CD4-positive, CD25-positive, alpha-beta regulatory T cell (primary cell): Measurements from ENCODE around the gene CDH24. TPM values are rescaled to one million over a fixed set of nuclear protein-coding genes. Genes with fewer than 3 reads are reported as not detected.
A peak's percentile ranks its signal among the peaks of the same experiment; 100 is the strongest.

Source experiments
- ATAC-seq, 2 donors: fragments of 150-1000 bp; cut with Tn5 transposase; one replicate each; pipeline ENCODE4 v1.10.0; 2021; ENCODE audit warnings: low read depth in 2 of 2, moderate number of reproducible peaks in 2 of 2, moderate library complexity in 1 of 2
- DNase-seq, 3 donors: peaks; one replicate each; pipeline versions ENCODE4 v3.0.0 to v3.0.0-alpha.2; 2012 to 2022; ENCODE audit warnings: mixed read lengths in 1 of 3
- H3K27ac ChIP-seq: one replicate; pipeline ENCODE4 v1.7.0; 2013; ENCODE audit warnings: mild to moderate bottlenecking, low read length; ENCODE audit not compliant: insufficient read depth, poor library complexity, severe bottlenecking
- H3K27me3 ChIP-seq: one replicate; pipeline ENCODE4 v1.7.0; 2013; ENCODE audit warnings: low read length; ENCODE audit not compliant: control insufficient read depth, insufficient read depth
- H3K36me3 ChIP-seq: one replicate; pipeline ENCODE4 v1.7.0; 2013; ENCODE audit warnings: mild to moderate bottlenecking, low read length, moderate library complexity; ENCODE audit not compliant: control insufficient read depth, insufficient read depth
- H3K4me1 ChIP-seq: 2 replicates; pipeline ENCODE4 v1.7.0; 2013; ENCODE audit warnings: mild to moderate bottlenecking, low read length; ENCODE audit not compliant: insufficient read depth, control insufficient read depth, poor library complexity, severe bottlenecking
- H3K4me3 ChIP-seq: one replicate; pipeline ENCODE4 v1.7.0; 2013; ENCODE audit warnings: low read depth, mild to moderate bottlenecking, low read length, moderate library complexity
- H3K9me3 ChIP-seq, 2 experiments: 1 replicate in 1 of 2; 2 replicates in 1 of 2; pipeline ENCODE4 v1.7.0; 2013; ENCODE audit warnings: low read length in 2 of 2, mild to moderate bottlenecking in 1 of 2, moderate library complexity in 1 of 2; ENCODE audit not compliant: control insufficient read depth in 2 of 2
- H3K27ac Mint-ChIP-seq, 3 donors: one replicate each; pipeline ENCODE4 v1.8.0; 2020 to 2022; ENCODE audit warnings: mild to moderate bottlenecking in 3 of 3, mixed read lengths in 3 of 3, moderate library complexity in 2 of 3
- H3K27me3 Mint-ChIP-seq: one replicate; pipeline ENCODE4 v1.8.0; 2022; ENCODE audit warnings: mild to moderate bottlenecking, mixed read lengths
- H3K36me3 Mint-ChIP-seq: one replicate; pipeline ENCODE4 v1.8.0; 2020; ENCODE audit warnings: mixed read lengths
- H3K4me1 Mint-ChIP-seq, 4 donors: one replicate each; pipeline ENCODE4 v1.8.0; 2020 to 2022; ENCODE audit warnings: mixed read lengths in 4 of 4, mild to moderate bottlenecking in 1 of 4
- H3K4me3 Mint-ChIP-seq, 4 donors: one replicate each; pipeline ENCODE4 v1.8.0; 2020 to 2022; ENCODE audit warnings: mild to moderate bottlenecking in 4 of 4, mixed read lengths in 4 of 4, moderate library complexity in 3 of 4
- H3K9me3 Mint-ChIP-seq, 7 donors: one replicate each; pipeline ENCODE4 v1.8.0; 2020 to 2022; ENCODE audit warnings: mixed read lengths in 7 of 7, mild to moderate bottlenecking in 3 of 7, moderate library complexity in 2 of 7
- polyA plus RNA-seq, 4 donors: library from polyadenylated mRNA; unstranded; fragments of 300-500 nt; fragmentation: Illumina TruSeq; gene quantifications; one replicate each; pipeline ENCODE4 v1.2.3, GENCODE V29; 2021
- total RNA-seq: library from RNA; stranded (reverse); gene quantifications from one replicate; pipeline ENCODE4 v1.2.3, GENCODE V29; 2022

The CDH24 gene
- total and polyA plus RNA-seq, 5 donors from 2014 or later, result 0.17 to 2.9 (median 0.29) TPM

DNA sequence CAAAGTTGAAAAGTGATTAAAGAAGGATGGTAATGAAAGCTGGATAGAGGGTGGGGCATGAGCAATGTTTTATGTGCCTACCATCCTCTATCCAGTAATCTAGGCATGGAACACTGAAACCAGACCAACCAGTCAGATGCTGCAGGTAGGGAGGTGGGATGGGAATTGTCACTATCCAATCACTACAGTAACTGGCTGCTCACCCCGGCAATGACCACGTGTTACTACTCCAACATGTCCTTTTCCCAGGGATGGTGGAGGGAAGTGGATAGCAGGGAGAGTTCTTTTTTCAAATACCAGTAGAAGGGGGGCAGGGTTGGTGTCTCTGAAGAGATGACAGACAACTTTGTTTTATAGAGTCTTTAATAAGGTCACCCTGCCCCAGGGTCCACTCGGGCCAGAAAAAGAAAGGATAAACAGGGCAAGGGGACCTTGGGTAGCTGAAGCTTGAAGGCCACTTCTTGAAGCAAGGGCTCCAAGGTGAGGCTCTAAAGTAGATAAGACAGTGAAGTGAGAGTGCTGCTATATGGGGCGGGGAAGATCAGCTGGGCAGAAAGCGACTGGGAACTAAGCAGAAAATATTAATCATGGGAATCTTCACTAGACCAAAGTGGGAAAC is 14.7 kb upstream of the CDH24 start:
- ATAC-seq (no peak), DNase-seq (no peak)
- H3K4me3 Mint-ChIP-seq, result peak overlapping the region in 3 of 4 donors; percentile 92 to 97 (median 95)
- H3K4me3 ChIP-seq, result peak overlapping the region; percentile 79
- H3K9me3 ChIP-seq, result no peaks in the 10 kb centered on the region
- peaks cover 24% of the 10 kb centered on the region for H3K4me1 ChIP-seq
- peak overlapping the region; percentile 79 to 97 (median 96) for H3K27ac Mint-ChIP-seq
- H3K36me3 ChIP-seq, result peaks cover 65% of the 10 kb centered on the region
- H3K36me3 Mint-ChIP-seq, result peaks cover 31% of the 10 kb centered on the region
- peaks cover 18 to 41% (median 33%) of the 10 kb centered on the region in 4 donors for H3K4me1 Mint-ChIP-seq
- H3K27me3 Mint-ChIP-seq, result no peaks in the 10 kb centered on the region
- H3K9me3 Mint-ChIP-seq, result no peaks in the 10 kb centered on the region
- H3K27ac ChIP-seq, result peak overlapping the region; percentile 69
- no peaks in the 10 kb centered on the region for H3K27me3 ChIP-seq

DNA sequence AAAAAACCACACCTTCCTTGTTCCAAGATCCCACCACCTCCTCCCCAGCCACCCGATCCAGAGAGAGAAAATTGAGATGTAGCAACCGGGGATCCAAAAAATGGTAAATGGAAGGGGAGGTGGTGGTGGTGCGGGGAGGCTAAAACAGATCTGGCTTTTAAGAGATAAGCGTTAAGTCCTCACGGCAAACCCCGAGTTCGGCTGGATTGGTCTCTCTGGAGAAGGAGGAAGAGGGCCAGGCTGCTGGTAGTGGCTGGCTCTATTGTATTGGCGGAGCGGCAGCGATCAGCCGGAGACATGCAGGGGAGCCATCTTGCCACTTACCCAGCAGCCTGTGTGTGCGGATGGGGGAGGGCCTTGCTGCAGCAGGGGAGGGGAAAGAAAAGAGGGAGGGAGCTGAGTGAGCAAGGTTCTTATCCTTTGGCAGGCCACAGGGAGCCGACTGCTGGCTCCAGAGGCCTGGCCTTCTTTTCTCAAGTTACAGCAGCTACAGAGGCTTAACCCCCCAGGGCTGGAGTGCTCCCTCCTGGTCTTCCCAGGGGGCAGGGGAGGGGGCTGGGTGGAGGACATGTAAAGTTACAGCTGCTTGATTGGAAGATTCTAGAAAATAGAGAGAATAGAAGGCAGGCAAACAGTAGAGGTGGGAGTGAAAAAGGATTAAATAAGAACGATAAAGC is 14.1 kb upstream of the CDH24 start:
- no peaks in the 10 kb centered on the region for H3K27me3 ChIP-seq
- H3K4me1 ChIP-seq, result peaks cover 24% of the 10 kb centered on the region
- H3K4me1 Mint-ChIP-seq, result peaks cover 15 to 39% (median 33%) of the 10 kb centered on the region in 4 donors
- H3K27me3 Mint-ChIP-seq, result no peaks in the 10 kb centered on the region
- H3K4me3 ChIP-seq, result peak overlapping the region; percentile 79
- H3K27ac ChIP-seq, result peak overlapping the region; percentile 69
- peaks cover 25% of the 10 kb centered on the region for H3K36me3 Mint-ChIP-seq
- peak overlapping the region; percentile 92 to 97 (median 94) for H3K4me3 Mint-ChIP-seq
- peak; percentile 88 to 89 for ATAC-seq
- no peaks in the 10 kb centered on the region for H3K9me3 ChIP-seq
- H3K27ac Mint-ChIP-seq, result peak overlapping the region; percentile 79 to 97 (median 96)
- no peaks in the 10 kb centered on the region for H3K9me3 Mint-ChIP-seq
- peaks cover 64% of the 10 kb centered on the region for H3K36me3 ChIP-seq
- peak; percentile 68 to 89 (median 72) for DNase-seq

DNA sequence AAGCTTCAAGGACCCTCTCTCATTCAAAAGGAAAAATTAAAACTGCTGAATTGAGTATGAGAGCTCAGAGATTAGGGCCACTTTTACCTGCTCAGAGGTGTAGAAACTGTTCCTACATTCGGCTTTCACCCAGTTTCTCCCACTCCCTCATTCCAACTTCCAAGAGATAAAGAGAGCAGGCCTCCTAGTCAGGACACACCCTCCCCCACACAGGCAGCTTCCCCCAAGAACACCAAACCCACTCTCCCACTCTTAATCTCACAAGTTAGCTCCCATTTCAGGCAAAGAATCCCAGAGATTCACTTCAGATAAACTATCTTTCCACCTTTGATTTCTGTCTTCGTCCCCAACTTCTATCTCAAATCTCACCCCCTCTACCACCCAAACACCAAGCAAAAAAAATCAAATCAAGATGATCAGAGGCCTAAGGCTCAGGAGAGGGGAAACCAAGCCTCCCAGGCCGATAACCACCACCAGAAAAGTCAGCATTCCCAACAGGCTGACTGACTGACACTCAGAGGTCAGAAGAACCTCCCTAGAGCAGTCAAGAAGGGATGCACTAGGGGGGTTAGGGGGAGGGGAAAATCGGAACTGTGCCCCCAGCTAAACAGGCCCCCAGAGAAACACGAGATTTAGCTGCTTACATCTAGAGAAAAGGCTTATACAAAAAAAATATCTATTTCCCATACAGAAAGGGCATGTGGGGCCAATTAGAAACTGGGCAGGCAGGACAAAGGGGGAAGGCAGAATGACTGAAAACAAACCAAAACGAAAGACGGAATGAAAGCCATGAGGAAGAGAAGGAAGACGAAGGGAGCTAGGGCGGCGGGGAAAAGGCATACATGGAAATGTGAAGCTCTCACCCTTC is 13.2 kb upstream of the CDH24 start:
- Mint-ChIP-seq H3K36me3 (peaks cover 24% of the 10 kb centered on the region), H3K27me3 (no peaks in the 10 kb centered on the region)

DNA sequence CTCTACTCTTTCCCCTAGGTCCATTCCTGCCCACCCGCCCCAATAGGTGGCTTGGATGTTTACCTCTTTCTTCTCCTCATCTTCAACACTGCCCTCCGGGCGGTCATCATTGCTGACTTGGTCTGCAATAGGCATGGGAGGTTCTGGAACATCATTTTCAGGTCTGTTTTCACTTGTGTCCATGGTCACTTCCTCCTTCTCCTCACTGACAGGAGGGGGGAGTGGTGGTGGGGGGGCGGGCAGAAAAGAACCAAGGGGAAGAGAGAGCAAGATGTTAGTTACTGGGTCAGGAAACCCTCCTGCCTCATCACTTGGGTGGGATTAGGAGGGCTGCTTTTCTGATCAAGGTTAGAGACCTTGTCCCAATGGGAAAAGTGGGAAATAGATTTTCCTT is 12.1 kb upstream of the CDH24 start:
- H3K9me3 Mint-ChIP-seq, result no peaks in the 10 kb centered on the region
- Histone ChIP-seq H3K27ac (peak overlapping the region; percentile 58), H3K4me1 (peaks cover 24% of the 10 kb centered on the region), H3K4me3 (no peak overlapping the region), H3K9me3 (no peaks in the 10 kb centered on the region), H3K27me3 (no peaks in the 10 kb centered on the region), H3K36me3 (peaks cover 59% of the 10 kb centered on the region)
- peaks cover 20 to 46% (median 40%) of the 10 kb centered on the region in 4 donors for H3K4me1 Mint-ChIP-seq
- peak overlapping the region in 2 of 4 donors; percentile 70 to 92 for H3K4me3 Mint-ChIP-seq
- H3K27me3 Mint-ChIP-seq, result no peaks in the 10 kb centered on the region
- ATAC-seq, result no peak
- peaks cover 20% of the 10 kb centered on the region for H3K36me3 Mint-ChIP-seq
- no peak for DNase-seq
- peak overlapping the region in 2 of 3 donors; percentile 55 to 89 for H3K27ac Mint-ChIP-seq

More for the DNA sequence above, 13.2 kb upstream of the CDH24 start:
- H3K4me1 Mint-ChIP-seq, result peaks cover 20 to 46% (median 40%) of the 10 kb centered on the region in 4 donors
- Histone ChIP-seq H3K4me1 (peaks cover 24% of the 10 kb centered on the region), H3K27me3 (no peaks in the 10 kb centered on the region), H3K4me3 (peak overlapping the region; percentile 79), H3K9me3 (no peaks in the 10 kb centered on the region), H3K36me3 (peaks cover 64% of the 10 kb centered on the region), H3K27ac (peak overlapping the region; percentile 69)
- no peak for DNase-seq
- H3K9me3 Mint-ChIP-seq, result no peaks in the 10 kb centered on the region
- peak overlapping the region; percentile 92 to 97 (median 94) for H3K4me3 Mint-ChIP-seq
- peak overlapping the region; percentile 86 to 97 (median 96) for H3K27ac Mint-ChIP-seq
- ATAC-seq, result no peak

DNA sequence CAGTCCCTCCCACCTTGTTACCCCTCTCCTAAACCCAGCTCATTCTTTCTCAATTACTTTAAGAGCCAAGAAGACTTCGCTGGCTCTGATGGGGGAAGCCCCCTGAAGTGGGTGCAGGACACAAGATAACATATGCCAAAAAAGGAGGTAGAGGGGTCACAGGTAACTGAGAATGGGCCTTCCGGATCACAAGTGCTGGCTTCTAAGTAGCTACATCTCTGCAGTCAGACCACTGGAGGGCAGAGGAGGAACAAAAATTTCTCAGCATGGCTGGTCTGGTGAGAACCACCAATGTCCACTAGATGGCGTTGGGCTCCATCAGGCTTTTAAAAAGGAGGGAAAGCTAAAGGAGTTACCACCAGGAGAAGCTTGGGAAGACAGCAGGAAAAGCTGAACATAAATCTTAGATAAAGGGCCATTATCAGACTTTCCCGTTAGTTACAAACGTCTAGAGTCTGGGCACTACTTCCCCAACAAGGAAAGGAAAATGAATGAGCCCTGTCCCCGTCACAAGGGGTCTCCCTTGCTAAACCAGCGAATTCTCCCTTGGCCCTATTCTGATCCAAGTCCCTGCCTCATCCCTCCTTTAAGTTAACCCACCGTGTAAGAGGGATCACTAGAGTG is 11.6 kb upstream of the CDH24 start:
- no peaks in the 10 kb centered on the region for H3K27me3 Mint-ChIP-seq
- ATAC-seq (peak; percentile 84 to 85), DNase-seq (peak; percentile 65 to 89 (median 79))
- Histone ChIP-seq H3K4me3 (no peak overlapping the region), H3K27ac (peak overlapping the region; percentile 58), H3K9me3 (no peaks in the 10 kb centered on the region), H3K4me1 (peaks cover 24% of the 10 kb centered on the region), H3K36me3 (peaks cover 60% of the 10 kb centered on the region), H3K27me3 (no peaks in the 10 kb centered on the region)
- H3K4me1 Mint-ChIP-seq, result peaks cover 20 to 46% (median 40%) of the 10 kb centered on the region in 4 donors
- peak overlapping the region; percentile 62 to 75 (median 70) for H3K4me3 Mint-ChIP-seq
- peak overlapping the region; percentile 65 to 89 (median 82) for H3K27ac Mint-ChIP-seq
- H3K36me3 Mint-ChIP-seq, result peaks cover 24% of the 10 kb centered on the region
- no peaks in the 10 kb centered on the region for H3K9me3 Mint-ChIP-seq

DNA sequence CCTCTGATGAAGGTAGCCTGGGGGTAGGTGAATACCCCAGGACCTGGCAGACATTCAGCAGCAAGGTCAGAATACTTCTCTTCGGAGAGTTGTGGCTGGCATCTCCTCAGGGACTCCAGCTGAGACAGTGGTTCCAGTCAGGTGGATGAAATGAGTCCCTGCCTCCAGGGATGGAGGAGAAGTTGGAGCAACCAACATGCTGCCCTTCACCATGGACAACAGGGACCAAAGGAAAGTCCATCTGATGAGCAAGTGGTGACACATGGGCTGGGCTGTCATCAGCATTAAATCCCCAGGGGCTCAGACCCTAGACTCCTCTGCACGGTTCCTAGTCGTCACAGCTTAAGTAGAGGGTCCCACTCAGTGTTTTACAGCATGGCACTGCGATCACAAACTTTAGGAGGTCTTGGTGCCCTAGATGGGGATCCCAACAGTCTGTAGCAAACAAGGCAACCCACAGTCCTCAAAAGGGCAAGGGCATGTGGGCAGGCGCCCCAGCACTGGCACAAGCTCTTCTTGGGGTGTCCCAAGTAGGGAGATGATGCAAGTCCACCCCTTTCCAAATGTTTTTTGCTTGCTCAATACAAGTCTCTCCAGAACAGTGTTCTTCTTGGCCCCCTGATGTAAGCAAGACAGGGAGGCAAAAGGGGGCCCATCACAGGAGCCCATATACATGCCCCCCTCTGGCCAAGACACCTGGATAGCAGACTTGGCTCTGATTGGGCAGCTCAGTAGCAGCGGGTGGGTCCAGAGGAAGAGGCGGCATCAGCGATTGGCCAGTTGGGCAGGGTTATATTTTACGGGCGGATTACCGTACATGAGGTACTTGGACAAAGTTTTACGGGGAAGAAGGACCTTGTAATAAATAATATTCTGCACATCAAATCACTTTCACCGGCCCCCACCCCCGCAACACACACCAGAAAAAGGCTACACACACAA is 10.8 kb upstream of the CDH24 start:
- no peak for ATAC-seq
- Mint-ChIP-seq H3K27me3 (no peaks in the 10 kb centered on the region), H3K9me3 (no peaks in the 10 kb centered on the region), H3K4me3 (peak overlapping the region in 1 of 4 donors; percentile 70), H3K4me1 (peaks cover 20 to 46% (median 40%) of the 10 kb centered on the region in 4 donors), H3K36me3 (peaks cover 31% of the 10 kb centered on the region), H3K27ac (peak overlapping the region in 2 of 3 donors; percentile 82 to 89)
- Histone ChIP-seq H3K9me3 (no peaks in the 10 kb centered on the region), H3K4me3 (no peak overlapping the region), H3K4me1 (peaks cover 24% of the 10 kb centered on the region), H3K27me3 (no peaks in the 10 kb centered on the region), H3K27ac (no peak overlapping the region), H3K36me3 (peaks cover 65% of the 10 kb centered on the region)
- no peak for DNase-seq
